Esophagus muscularis mucosa (tissue), 4 donors: ENCODE data around the gene CLEC3A.

Experiments
- EP300 ChIP-seq: sonication (generic); formaldehyde crosslinking; IDR thresholded peaks from one replicate; pipeline ENCODE4 v1.6.1; 2017; ENCODE audit warnings: antibody characterized with exemption
- POLR2A ChIP-seq: fragments of 450-650 bp; IDR thresholded peaks from one replicate; pipeline ENCODE4 v1.6.1; 2017; ENCODE audit warnings: antibody characterized with exemption, moderate library complexity, mild to moderate bottlenecking, low read depth
- TF ChIP-seq, protein P1 (sequence below), 3 experiments: fragments of 200-600 bp in 2 of 3; fragments of 450-650 bp in 1 of 3; sonication (generic) in 2 of 3; IDR thresholded peaks; one replicate each; pipeline ENCODE4 v1.5.1; 2017 to 2019; ENCODE audit warnings: antibody characterized with exemption in 3 of 3, mild to moderate bottlenecking in 2 of 3, moderate library complexity in 1 of 3

DNA sequence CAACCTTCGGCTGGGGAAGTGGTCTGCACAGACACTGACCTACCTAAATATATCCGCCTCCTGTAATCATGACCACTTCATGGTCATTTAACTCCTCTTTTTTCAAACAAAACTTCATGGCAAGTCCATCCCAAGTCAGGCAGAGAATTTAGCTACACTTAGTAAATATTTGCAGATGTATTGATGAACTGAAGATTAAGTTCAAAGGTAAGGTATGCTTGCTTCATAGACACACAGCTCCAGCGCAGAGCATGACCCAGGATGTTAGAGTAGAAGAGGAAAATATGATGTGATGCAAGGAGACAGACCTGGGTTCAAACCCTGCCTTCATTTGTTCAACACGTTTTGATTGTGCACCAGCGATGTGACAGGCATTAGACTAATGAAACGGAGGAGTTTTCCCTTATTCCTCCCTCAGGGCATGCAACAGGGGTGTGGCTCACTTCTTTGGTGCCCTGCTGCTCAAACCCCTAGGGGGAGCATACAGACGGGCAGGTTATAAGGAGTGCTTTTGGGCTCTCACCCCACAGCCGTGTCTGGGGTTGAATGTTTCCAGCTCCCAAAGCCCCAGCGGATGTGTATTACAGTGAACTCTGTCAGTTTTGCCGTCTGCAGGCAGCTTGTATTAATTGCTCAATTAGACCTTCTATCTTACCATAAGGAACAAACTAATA lies 23.9 kb upstream of the CLEC3A start:
- TF ChIP-seq, protein P1, sequence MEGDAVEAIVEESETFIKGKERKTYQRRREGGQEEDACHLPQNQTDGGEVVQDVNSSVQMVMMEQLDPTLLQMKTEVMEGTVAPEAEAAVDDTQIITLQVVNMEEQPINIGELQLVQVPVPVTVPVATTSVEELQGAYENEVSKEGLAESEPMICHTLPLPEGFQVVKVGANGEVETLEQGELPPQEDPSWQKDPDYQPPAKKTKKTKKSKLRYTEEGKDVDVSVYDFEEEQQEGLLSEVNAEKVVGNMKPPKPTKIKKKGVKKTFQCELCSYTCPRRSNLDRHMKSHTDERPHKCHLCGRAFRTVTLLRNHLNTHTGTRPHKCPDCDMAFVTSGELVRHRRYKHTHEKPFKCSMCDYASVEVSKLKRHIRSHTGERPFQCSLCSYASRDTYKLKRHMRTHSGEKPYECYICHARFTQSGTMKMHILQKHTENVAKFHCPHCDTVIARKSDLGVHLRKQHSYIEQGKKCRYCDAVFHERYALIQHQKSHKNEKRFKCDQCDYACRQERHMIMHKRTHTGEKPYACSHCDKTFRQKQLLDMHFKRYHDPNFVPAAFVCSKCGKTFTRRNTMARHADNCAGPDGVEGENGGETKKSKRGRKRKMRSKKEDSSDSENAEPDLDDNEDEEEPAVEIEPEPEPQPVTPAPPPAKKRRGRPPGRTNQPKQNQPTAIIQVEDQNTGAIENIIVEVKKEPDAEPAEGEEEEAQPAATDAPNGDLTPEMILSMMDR (IDR thresholded peaks at IDR 0.05), result no peak
- TF ChIP-seq EP300 (no peak), POLR2A (no peak)
